Hippocampal formation (tissue), 2 donors: ENCODE measurements around the gene HOXB6.

Experiments used
- DNase-seq, 2 donors: peaks; one replicate each; lab custom pipeline; 2025; lab: John Stamatoyannopoulos, UW

The HOXB6 gene

DNA sequence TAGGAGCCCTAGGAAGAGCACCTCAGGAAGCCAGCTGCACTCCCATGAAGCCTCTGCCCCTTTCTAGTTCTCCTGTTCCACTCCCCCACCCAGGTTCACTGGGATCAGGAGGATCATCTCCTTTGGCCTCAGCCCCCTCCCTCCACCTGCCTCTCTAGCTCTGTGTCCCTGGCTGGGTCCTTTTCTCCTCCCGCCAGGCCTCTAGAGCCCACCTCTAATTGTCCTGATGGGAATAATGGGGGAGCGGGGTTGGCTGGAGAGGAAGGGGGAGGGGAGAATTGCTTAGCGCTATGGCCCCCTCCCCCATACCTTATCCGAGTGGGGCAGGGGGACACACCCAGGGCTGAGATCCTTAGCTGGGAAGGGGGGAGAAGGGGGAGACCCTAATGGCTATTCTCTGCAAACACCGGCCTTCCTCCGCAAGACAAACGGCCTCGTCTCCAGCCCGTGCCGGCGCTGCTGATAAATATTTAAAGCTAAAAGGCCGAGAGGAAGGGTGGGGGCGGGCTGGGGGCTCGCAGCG, 5.0 kb upstream of the HOXB6 start:
- no peak for DNase-seq

DNA sequence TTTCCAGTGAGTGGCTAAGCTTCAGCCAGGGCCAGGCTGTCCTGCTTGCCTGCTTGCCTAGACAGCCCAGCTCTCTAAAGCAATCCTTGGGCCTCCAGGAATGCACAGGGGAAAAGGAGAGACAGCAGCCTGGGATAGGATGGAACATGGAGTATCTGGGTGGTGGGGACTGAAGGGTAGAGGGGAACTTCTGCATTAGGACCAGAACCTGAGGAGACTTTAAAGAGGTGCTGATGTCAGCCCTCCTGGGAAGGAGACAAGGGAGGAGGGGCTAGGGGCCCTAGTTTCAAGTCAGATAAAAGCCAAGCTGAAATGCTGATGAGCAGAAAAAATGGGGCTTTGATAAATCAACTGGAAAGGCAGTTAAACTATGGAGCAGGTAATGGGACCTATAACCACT, 4.2 kb upstream of the HOXB6 start:
- no peak for DNase-seq

DNA sequence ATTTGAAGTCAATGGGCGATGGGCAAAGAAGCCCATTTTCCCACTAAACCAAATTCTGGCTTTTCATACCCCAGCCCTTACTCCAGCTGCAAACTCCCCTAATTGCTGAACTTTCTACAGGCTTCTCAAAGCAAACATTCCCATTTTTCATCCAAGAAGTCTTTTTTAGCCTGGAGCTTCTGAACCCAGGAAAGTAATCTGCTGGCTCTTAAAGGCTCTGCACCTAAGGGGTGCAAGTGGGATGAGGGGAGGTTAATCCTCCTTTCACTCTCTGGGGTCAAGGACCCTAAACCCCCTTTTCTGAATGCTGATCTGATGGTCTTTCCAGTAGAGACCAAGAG, 3.7 kb upstream of the HOXB6 start:
- DNase-seq = no peak

DNA sequence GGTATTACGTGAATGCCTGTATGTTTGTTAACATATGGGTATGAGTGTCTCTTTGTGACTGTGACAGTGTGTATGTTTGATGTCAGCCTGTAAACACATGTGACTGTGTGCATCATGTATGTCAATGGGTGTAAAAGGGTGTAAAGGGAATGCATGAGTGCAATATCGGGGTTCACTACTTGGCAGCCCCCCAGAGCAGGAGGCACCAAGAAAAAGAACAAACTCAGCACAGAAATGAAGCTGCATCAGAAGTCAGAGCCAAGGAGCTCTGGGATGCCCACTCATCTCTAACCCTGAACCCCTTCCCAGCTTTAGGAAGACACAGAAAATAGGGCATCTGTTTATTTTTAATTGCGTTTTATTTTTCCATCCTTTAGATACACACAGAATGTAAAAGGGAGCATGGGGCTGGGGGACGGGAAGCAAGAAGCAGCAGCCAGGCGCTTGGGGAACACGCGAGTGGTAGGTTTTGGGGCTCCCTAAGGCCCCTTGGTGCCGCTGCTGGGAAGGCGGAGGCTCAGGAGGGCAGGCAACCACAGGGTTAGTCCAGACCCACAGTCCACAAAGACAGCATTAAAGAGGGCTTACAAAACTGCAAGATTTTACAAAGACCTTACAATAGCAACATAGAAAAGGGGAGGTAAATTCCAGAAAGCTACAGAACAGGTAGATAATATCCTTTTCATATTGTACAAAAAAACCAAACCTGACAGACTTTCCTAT, 2.3 kb upstream of the HOXB6 start:
- no peak for DNase-seq

DNA sequence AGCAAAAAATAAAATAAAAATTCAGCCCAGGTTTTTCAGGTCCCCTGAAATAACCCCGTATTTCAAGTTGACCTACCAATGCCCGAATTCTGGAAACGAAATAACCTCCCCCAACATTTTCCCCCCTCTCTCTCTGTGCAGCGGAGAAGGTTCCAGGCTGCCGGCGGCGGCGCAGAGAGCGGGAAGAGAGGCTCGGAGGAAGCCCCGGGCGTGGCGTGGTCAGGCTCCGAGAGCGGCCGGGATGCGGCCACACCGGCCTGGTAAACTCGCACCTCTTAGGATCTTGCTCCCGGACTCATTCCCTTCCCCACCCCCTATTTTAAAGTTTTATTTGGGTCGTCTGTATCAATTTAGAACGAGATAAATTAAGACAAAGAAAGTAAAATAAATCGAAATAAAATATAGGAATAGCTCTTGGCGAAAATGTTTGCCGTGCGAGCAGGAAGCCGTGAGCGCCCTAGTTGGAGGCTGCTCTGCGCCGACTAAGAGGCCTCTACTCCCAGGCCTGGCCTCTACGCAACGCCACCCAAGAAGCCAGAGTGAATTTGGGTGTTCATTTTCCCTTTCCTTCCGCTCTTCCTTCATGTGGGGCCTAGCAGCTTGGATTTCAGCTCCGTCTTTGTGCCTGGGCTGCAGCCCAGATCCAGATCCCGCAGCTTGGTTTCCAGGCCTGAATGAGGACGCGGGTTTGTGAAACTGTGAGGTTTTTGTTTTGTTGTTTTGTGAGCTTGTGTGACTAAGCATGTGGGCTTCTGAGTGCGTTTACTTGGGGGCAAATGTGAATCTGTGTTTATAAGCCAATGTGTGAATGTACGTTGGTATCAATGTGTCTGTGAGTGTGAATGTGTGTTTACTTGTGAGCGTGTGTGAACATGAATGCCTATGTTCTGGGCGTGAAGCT, 1.5 kb upstream of the HOXB6 start:
- no peak for DNase-seq

DNA sequence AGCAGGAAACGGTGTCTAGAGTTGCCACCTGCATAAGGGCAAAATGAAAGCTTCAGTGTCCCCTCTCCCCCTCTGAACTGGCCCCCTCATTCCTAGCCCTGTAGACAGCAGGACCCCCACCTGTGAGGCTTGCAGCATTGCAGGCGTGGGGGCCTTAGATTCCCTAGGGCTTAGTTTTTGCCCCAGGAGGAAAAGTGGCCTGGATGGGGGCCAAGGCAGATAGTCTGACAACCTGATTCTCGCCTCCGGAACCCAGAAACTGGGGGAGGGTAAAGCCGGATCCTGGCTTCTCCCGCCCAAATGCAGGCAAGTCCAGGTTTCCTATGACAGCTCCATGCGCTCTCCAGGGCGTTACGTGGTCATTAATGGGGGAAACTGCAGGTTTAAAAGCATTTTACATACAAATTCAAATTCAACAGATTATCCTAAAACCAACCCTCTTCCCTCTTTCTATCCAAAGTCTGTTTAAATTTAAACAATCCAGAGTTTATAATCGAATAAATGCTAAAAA, 678 bp upstream of the HOXB6 start:
- no peak for DNase-seq

DNA sequence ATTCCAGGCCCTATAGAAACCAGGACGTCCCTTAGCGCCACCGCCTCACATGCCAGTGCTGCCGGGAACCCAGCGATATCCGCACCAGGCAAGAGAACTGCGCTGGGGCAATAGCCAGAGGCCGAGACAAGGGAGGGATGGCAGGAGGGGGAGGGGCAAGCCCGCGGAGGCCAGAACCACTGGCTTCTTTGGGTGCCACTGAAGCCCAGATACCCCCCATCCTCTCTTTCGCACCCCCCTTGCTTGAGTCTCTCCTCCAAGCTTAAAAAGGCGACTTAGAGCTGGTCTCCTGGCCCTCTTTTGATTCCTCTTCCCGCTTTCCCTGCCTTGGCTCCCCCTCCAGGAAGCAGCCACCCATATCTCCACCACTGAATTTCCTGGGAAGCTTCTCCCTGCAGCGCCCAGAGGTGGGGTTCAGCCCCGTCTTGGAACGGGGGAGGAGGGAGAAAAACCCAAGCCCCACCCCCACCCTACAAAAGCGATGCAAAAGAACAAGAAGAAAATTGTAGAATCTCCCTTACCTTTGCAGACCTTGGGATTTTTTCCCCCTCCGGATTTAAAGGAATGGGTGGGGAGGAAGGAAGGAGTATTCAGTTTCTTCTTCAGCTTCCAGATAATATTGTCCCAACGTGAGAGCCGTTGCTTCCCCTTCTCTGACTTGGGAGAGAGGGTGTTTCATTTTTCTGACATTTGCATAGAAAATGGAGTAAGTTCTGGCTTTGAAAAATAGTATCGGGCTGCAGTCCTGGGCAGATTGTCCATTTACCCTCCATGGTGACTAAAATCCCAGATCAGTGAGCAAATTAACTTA, 622 bp downstream of the HOXB6 start:
- no peak for DNase-seq

DNA sequence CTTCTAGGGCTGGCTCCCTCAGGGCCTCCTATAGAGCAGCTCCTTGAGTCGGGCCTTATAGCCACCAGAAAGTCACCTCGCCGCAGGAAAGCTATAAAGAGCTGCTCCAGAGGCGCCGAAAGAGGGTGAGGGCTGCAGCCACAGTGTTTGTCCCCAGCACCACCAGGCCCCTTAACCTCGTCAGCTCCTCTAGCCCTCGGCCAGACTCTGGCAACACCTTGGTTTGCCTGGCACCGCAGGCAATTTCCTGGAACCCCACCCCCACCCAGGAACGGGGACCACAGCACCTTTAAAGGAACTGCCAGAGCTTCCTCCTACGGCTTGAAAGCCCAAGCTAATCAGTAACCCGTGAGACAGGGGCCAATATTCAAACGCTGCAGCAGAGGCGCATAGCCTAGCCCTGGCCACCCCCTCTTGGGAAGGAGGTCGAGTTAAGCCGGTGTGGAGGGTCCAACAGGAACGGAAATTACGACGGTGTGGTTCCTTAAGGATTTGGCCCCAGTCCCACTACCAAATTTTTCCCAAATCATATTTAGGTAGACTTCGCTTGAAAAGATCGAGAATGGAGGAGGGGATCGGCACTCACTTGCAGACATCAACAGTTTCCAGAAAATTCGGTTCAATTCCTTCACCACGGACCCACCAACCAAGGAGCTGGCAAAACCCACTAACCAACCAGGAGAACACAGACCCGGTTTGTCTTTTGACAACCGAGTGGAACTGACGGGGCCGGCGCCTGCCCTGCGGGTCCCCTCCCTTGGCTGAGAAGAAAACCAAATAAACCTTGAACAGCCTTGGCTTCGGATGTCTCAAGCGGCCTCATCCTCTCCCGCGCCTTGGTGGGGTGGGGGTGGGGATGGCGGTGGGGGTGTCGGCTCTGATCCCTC, 3.0 kb downstream of the HOXB6 start:
- no peak for DNase-seq

DNA sequence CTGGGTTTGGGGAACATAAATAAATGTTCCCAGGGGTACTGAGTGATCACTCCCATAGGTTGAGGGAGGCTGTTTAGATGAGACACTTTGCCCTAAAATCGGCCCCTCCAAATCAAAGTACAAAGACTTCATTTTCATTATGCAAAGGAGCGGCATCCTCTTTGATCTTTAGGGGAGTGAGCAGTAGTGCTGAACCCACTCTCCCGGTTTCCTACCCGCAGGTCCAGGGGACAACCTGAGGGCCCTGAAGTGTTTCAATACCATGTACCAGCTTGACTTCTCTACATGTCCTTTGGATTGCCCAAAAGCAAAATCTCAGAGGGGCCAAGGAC, 3.6 kb downstream of the HOXB6 start:
- DNase-seq = no peak

DNA sequence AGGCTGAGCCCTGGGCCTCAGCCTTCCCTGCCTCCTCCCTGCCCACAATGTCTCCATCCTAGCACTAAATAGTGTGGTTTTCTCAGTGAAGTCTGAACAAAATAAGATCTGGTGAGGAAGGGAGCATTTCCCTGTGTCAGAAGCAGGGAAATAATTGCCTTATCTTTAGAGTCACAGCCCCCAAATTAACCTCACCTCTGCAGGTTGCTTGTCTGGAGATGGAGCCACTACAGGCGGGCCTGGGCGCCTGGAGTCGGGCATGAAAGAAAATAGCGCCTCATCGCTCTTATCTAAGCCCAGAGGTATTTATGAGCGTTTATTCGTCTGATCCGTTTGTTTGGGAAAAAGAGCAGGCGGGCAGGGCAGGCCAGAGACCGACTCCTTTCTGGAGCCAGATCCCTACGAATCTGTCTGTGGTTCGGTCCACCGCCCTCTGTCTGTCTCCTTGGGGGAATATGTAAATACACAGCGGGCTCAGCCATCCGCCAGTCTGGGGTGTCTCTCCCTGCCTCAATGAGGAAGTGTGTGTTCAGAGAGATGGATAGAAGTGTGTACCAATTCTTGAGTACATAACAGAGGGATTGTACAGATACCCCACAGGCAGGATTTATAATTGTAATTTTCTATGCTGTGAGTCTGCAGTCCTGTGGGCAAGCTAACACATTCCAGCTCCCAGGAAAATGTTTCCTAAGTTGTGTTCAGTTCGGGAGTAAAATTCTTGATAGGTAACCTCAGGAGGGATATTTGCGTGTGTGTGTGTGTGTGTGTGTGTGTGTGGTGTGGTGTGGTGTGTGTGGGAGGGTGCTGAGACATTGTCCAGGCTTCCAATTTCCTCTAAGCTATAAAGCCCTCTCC, 4.3 kb downstream of the HOXB6 start:
- DNase-seq = no peak

DNA sequence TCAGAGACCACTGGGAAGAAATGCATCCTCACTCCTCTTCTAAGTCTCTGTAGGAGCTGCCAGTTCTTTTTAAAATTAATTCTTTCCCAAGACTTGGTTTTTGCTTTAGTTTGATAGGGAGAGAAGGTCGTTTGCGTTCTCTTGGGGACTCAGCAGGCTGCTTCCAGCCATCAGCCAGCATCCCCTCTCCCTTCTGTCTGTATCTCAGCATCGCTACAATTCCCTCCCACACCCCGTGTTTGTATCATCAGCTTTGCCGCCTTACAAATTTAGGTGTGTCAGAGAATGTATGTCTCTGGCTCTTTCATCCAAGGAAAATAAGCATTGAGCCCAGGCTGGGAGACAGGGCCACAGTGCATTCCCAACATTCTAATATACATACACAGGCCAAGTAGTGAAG, 5.4 kb downstream of the HOXB6 start:
- no peak for DNase-seq

DNA sequence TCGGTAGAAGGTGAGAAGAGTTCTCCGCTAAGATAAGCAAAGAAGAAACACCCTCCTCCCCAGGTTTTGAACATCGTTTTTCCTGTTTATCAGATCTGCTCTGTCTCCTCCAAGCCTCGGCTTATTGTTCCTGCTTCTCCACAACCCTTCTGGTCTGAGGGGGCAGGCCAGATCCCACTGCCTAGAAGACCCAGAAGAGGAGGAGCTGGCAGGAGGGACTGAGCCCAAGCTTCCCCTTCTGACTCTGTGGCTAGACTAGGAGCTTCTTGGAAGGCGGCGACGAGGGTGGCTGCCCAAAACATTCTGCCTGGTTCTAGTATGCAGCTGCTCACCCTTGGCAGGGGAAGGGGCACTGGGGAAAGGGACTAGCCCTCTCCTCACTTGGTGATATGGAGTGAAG, 6.0 kb downstream of the HOXB6 start:
- no peak for DNase-seq

DNA sequence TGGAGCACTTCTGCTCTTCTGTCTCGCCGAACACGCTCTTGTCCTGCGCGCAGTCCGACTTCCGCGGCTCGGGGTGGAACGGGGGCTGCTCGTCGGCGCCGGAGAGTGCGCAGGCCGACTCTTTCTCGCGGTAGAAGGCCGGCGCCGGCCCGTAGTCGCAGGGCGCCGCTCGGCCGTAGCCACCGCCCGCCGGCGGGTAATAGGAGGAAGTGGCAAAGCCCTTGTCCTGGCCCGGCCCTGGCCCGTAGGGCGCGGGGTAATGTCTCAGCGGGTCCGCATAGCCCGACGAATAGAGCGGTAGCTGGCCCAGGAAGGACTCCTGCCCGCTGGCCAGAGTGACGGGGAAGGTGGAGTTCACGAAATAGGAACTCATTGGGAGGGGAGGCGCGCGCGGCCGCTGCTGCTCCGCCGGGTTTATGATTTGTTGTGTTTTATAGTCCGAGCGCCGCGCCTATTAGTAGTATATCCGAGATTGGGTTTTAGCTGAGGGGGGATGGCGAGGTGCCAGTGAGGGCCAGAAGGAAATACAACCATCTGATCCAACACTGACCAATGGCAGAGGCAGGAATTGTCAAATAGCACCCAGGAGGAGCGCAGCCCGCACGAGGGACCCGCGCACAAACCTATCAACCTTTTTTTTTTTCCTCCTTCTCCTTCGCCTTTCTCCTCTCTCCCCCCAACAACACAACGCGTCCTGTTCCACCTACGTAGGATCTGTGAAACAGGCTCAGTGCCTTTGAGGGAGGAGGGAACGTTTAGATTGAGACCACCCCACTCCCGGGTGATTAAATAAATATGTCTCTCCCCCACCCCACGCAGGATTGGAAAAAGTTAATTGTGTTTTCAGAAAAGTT, 6.8 kb downstream of the HOXB6 start:
- DNase-seq = no peak

DNA sequence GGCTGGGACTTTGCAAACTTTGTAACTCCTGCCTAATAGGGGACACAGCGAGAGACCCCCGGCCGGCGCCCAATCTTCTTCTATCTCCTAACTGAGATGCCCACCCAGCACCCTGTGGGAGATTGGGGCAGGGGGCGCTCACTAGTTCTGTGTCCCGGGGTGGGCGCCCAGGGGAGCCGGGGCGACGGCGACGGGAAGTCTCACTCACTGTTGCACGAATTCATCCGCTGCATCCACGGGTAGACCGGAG, 7.3 kb downstream of the HOXB6 start:
- no peak for DNase-seq

DNA sequence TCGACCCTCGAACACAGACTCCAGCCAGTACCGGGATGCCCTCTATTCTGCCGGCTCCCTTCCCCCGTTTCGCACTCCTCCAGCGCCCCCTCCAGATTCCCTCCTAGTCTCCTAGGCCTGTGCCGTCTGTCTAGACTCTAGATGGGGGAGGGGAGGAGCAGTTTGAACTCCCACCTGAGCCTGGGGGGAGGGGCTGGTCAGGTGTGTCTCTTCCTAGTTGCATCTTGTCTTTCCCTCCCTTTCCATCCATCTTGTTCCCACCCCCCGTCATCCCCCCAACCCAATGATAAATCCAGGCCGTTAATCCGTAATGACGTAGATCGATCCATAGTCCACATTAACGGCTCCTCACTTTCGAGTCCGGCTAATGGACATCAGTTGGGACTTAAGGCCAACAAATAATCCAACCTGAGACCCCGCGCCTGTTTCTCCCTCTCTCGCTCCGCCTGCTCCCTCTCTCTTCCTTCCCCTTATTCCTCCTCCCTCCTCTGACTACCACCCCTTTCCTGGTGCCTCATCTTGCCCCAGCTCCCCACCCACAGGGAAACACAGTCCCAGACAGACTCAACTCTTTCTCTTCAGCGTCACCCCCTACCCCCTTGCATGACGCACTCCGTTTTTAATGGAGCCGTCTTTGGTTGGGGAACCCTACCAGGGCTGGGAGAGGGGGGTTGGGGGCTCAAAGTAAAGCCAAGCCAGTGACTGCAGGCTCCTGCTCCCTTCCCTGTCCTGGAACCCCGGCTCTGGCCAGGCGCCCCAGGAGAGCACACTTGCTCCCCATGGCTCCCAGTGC, 7.9 kb downstream of the HOXB6 start:
- DNase-seq = no peak

DNA sequence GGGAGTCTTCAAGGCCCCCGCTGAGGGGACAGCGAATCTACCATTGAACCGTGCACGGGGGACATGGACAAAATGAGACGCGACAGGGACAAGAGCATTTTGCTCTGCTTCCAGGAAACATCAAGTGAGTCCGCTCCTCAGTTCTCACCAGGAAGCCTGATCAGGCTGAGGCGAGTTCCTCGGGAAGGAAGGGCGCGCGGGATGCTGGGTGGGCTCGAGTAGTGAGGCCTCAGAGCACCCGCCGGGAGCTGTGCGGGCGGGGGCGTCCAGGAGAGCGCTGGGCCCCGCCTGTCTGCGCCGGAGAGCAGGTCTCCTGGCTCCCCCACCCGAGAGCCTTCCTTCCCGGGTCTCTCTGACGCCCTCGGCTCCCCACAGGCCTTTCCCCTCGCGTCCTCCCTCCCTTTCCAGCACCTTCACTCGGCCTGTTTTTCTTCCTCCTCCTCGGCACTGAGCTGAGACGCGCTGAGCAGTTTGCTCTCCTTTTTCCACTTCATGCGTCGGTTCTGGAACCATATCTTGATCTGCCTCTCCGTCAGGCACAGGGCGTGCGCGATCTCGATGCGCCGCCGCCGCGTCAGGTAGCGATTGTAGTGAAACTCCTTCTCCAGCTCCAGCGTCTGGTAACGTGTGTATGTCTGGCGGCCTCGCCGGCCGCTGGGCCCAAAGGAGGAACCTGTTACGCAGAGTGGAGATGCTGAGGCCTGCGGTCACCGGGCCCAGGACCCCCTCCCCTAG, 8.6 kb downstream of the HOXB6 start:
- no peak for DNase-seq

DNA sequence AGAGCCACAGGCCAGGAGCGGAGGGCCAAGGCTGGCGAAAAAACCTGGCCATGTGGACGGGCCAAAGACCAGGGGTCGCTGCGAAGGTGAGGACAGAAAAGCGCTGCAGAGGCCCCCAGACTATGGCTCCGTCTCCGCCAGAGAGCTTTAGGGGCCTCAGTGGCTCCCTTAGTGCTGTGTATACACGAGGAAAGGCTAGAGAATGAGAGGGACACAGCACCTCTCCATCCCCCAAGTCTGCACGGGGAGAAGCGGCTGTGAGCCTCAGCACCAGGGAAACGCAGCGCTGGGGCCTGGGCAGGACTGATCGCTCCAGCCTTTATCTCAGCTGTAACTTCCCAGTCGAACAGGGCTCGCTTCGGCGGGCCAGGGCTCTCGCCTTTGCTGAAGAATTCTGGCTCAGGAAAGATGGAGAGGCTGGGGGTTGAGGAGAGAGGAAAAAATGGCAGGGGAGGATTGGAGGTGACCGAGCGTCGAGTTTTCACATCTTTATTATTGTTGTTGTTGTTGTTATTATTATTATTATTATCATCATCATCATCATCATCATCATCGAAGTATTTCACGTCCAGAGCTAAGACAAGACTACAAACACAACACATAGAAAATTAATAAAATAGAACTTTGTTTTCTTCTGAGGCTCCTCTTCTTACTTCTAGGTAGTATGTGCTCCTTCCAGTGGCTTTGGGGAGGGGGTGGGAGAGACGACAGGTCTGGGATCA, 9.3 kb downstream of the HOXB6 start:
- DNase-seq = no peak
